DMS79 treated with DMSO at 0.1 percent for 48 hours (cell line): ENCODE results near the gene CEACAM19.
"Not testable (repeated sequence)": the region's sequence is repeated elsewhere in the genome, so short reads cannot be mapped to it uniquely, and the experiment has no call there.

Experiments
- DNase-seq: peaks from one replicate; lab custom pipeline; 2025; lab: John Stamatoyannopoulos, UW

CEACAM19 gene

DNA sequence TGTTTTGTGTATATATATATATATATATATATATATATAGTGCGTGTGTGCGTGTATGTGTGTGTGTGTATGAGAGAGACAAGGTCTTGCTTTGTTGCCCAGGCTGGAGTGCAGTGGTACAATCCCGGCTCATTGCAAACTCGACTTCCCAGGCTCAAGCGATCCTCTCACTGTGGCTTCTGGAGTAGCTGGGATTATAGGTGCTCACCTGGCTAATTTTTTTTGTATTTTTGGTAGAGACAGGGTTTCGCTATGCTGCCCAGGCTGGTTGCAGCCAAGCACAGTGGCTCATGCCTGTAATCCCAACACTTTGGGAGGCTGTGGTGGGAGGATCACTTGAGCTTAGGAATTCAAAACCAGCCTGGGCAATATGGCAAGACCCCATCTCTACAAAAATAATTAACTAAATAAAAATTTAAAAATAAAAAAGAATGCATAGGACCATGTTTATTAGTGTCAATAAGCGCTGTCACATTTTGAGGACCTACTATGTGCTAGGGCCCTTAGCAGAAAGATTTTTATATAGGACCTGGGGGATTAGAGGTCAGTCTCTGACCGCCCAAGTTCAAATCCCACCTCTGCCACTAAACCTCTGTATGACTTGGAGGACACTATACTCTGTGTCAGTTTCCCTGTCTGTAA lies 25.8 kb upstream of the CEACAM19 start:
- DNase-seq = no peak

DNA sequence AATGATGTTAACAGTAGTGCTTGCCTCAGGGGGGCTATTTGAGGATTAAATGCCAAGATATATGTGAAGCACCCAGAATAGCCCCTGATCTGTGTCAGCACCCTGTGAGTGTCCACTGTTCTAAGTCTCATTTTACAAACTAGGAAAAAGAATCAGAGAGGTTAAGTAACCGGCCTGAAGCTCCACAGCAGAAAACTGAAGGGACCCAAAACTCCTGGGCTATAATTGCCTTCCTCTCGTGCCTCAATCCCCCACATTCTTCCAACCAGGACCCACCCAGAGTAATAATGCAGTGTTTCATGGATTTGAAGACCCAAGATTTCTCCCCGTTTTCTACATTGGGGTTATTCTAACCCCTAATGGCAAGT lies 25.2 kb upstream of the CEACAM19 start:
- no peak for DNase-seq

DNA sequence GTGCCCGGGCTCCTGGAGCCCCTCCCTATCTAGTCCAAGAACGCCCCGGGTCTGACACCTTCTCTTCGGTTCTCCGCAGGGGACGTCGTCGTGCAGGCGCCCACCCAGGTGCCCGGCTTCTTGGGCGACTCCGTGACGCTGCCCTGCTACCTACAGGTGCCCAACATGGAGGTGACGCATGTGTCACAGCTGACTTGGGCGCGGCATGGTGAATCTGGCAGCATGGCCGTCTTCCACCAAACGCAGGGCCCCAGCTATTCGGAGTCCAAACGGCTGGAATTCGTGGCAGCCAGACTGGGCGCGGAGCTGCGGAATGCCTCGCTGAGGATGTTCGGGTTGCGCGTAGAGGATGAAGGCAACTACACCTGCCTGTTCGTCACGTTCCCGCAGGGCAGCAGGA lies 24.1 kb upstream of the CEACAM19 start:
- DNase-seq = no peak

DNA sequence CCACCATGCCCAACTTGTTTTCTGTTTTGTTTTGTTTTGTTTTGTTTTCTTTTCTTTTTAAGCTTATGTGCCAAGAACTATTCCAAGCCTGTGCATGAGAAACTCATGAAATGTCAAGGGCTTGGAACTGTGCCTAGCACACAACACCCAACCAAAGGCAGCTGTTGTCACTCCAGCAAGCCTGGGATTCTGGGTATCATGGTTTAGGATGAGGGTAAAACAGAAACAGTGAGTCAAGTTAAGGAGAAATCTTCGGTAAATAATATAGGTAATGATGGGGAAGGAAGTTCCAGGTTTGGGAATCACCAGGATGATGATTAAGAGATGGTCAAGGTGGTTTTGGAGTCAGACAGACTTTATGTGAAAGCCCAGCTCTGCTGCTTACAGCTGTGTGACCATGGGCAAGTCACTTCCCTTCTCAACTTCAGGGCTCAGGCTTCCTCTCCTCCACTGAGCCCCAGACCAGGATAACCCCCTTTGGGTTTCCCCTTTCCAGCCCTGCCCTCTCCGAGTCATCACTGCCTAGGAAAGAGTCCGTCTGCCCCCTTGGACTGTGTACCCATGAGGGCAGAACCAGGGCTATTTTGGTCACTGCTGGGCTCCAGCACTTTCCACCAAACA lies 22.5 kb upstream of the CEACAM19 start:
- DNase-seq = no peak

DNA sequence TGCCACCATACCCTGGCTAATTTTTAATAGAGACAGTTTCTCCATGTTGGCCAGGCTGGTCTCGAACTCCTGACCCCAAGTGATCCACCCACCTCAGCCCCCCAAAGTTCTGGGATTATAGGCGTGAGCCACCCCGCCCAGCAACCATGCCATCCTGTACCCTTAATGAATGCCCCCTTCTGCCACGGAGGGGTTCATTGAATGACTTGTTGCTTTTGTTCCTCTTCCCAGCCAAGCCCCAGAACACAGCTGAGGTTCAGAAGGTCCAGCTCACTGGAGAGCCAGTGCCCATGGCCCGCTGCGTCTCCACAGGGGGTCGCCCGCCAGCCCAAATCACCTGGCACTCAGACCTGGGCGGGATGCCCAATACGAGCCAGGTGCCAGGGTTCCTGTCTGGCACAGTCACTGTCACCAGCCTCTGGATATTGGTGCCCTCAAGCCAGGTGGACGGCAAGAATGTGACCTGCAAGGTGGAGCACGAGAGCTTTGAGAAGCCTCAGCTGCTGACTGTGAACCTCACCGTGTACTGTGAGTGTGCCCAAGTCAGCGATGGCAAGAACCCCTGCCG lies 21.6 kb upstream of the CEACAM19 start:
- DNase-seq = no peak

DNA sequence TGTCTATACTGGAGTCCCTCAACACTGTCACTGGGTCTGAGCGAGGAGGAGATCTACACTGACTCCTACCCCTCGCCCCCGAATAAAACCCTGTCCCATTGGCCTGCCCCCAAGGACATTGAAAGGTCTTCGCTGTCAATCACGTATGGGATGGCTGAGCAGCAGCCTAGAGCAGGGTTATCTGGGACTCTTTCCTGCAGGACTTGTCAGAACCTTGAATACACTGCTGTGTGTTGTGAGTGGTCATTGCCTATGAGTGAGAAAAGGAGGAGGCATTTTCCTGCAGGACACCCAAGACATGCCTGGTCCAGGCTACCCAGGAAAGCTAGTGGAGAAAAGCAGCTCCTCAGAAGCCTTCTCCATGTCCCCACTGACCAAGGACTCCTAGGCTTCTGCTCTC lies 17.9 kb upstream of the CEACAM19 start:
- DNase-seq = no peak

DNA sequence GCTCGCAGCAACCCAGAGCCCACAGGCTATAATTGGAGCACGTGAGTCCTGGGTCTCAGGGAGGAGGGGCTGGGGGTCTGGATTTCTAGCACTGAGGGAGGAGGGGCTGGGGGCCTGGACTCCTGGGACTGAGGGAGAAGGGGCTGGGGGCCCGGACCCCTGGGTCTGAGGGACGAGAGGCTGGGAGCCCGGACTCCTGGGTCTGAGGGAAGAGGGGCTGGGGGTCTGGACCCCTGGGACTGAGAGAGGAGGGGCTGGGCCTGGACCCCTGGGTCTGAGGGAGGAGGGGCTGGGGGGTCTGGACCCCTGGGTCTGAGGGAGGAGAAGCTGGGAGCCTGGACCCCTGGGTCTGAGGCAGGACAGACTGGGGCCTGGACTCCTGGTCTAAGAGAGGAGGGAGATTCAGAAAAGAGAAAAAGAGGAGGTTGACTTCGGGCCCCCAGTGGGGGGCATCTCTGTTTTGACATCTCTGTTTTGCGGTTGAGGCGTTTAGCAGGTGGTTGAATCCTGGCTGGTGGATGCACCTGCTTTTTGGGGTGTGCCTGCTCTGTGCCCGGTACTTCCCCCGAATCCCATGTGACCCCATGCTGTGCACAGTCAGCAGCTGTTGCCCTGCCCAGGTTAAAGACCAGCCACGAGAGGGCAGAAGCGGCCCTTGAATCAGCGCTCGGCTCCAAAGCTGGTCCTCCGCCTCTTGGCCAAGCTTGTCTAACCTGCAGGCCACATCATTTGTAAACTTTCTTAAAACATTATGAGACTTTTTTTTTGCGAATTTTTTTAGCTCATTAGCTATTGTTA lies 17.1 kb upstream of the CEACAM19 start:
- no peak for DNase-seq

DNA sequence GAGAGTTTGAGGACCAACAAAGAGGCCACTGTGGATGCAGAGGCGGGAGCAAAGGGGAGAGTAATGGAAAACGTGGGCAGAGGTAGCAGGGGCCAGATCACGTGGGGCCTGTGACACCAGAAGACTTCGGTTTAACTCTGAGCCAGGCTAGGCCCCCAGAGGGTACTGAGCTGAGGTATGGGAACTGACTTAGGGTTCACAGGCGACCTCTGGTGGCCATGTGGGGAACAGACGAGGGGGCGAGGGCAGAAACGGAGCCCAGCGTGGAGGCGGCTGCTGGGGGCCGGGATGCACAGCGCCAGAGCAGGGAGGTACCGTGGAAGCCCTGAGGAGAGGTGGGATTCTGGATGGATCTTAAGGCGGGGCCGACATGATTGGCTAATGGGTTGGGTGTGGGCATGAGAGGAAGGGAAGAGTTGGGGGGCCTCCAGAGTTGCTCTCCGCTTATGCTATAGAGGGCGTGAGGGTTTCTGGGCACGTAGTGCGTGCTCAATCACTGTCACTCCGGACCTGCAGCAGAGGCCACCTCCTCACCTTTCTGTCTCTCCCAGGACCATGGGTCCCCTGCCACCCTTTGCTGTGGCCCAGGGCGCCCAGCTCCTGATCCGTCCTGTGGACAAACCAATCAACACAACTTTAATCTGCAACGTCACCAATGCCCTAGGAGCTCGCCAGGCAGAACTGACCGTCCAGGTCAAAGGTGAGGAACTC lies 13.9 kb upstream of the CEACAM19 start:
- DNase-seq = no peak

DNA sequence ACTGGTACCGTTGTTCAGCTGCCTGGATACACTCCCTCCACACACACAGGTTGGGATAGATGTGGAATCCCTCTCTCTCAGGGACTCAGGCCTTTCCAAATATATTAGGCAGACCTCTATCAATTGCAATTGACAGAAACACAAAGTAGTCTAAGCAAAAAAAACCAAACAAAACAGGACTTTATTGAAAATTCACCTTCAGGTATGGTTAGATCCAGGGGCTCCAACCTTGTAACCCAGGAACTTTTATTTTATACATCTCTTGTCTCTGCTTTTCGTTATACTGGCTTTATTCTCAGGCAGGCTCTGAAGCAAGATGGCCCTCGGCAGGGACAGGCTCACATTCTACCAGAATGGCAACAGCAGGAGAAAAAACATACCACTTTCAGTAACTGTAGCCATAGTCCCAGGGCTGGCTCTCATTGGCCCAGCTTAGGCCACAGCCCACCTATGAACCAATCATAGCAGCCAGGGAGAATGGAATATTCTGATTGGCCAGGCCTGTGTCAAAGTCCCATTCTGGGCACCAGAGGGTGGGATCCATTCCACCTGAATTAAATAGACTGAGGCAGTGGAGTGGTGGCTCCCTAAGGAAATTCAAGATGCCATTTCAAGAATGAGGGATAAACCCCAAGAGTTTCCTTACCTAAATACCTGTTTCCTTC lies 13.1 kb upstream of the CEACAM19 start:
- no peak for DNase-seq

DNA sequence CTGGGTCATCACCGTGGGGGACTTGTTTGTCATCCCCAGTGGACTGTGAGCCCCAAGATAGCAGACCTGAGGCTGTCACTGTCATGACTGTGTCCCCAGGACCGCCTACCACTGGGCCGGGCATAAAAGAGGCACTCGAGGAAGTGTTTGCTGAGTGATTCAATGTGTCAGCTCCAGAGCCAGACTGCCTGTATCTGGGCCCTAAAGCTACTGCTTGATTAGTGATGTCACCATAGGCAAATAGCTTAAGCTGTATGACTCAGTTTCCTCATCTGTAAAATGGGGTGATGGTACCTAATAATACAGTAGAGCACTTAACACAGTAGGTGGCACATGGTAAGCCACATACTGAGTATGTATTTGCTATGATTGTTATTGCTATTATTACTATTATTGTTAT lies 11.2 kb upstream of the CEACAM19 start:
- no peak for DNase-seq

DNA sequence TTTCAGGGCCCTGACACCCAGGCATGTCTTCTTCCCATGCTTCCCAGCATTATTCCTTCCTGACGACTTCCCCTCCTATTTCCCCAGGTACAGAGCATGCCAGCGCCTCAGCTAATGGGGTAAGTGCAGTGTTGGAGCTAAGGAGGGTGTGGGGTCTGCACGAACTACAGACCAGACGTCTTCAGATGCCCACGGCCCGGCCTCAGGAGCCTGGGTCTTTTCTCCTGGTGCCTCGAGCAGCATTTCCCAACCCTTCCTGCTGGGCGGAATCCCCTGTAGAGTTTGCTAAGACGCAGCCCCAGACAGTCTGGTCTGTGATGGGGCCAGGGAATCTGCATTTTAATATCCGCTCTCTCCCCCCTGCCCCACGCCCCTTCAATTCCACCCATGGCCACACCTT lies 10.1 kb upstream of the CEACAM19 start:
- no peak for DNase-seq

DNA sequence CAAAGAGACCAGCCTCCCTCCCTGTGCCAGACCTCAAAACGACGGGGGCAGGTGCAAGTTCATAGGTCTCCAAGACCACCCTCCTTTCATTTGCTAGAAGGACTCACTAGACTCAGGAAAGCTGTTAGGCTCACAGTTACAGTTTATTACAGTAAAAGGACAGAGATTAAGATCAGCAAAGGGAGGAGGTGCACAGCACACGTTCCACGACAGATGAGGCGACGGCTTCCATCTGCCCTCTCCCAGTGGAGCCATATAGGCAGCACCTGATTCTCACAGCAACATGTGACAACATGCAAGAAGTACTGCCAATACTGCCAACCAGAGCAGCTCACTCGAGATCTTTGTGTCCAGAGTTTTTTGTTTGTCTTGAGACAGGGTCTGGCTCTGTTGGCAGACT lies 9.4 kb upstream of the CEACAM19 start:
- no peak for DNase-seq

DNA sequence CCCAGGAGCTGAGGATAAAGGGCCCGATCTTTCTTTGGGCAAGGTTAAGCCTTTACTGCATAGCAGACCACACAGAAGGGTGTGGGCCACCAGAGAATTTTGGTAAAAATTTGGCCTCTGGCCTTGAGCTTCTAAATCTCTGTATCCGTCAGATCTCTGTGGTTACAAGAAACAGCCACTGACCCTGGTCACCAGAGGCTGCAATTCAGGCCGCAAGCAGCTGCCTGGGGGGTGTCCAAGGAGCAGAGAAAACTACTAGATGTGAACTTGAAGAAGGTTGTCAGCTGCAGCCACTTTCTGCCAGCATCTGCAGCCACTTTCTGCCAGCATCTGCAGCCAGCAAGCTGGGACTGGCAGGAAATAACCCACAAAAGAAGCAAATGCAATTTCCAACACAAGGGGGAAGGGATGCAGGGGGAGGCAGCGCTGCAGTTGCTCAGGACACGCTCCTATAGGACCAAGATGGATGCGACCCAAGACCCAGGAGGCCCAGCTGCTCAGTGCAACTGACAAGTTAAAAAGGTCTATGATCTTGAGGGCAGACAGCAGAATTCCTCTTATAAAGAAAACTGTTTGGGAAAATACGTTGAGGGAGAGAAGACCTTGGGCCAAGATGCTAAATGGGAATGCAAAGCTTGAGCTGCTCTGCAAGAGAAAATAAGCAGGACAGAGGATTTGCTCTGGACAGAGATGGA lies 8.4 kb upstream of the CEACAM19 start:
- DNase-seq = no peak

DNA sequence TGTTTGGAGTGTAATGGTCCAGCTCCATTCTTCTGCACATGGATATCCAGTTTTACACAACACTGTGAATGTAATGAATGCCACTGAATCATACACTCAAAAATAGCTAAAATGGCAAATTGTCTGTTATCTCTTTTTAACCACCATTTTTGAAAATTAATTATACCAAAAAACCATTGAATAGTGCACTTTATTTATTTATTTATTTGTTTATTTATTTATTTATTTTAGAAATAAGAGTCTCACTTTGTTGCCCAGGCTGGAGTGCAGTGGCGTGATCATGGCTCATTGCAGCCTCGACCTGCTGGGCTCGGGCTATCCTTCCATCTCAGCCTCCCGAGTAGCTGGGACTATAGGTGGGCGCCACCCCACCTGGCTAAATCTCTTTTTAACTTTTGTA lies 7.3 kb upstream of the CEACAM19 start:
- no peak for DNase-seq

DNA sequence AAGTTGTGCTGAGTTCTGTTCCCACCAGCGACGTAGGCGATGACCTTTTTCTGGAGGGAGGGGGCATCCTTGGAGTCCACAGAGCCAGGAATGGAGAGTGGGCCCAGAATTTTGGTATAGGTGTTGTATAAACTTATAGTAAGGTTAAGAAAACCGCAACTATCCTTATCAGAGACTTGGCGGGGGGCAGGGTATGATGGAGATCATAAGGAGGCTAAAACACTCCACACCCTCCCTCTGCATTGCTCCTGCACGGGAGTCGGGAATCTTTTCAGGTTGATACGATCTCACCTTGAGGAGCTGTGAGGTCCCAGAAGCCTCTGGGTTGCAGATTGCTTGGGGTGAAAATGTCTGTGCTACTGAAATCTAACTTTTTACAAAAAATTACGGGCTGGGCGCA lies 6.3 kb upstream of the CEACAM19 start:
- DNase-seq = no peak

DNA sequence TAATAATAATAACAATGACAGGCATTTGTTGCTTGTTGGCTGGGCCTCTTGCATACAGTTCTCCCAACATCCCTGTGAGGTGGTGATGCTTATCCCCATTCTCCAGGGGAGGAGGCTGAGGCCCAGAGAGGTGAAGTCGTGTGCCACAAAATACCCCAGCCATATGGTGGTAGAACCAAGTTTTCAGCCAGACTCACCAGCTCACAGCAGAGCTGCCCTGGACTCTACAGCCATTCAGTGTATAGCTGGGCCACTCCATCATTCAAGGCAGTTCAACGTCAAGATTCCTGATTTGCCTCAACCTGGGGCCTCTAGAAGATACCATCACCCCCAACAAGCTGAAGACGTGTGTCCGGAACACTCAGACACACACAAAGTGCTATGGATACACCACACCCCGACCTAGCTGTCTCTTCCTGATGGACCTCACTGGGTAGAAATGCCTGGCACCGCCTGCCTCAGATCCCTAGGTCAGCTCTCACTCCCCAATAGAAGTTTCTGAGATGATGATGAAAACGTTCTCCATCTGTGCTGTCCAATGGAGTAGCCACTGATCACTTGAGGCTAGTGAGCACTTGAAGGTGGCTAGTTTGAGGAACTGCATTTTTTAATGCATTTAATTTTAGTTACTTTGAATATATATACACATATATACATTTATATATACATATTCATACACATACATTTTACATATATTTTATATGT lies 4.3 kb upstream of the CEACAM19 start:
- DNase-seq = no peak

DNA sequence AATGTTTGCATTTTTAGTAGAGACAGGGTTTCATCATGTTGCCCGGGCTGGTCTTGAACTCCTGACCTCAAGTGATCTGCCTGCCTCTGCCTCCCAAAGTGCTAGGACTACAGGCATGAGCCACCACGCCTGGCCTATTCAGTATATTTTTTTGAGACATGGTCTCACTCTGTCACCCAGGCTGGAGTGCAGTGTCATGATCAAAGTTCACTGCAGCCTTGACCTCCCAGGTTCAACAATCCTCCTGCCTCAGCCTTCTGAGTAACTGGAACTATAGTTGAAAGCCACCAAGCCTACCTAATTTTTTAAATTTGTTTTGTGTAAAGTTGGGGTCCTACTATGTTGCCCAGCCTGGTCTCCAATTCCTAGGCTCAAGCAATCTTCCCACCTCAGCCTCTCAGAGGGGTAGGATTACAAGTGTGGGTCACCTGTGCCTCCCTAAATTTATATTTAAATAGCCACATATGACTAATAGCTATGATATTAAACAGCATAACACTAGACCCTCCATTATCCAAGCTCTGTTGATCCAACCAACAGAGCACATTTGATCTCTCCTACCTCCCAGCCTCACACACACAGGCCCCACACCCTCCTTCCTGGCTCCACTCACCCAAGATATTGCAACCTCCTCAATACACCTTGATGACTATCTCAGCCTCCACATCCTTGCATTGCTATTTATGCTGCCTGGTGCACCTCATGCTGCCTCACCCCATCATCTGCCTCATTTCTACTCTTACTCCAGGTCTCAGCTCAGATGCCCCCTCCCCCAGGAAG lies 2.1 kb upstream of the CEACAM19 start:
- DNase-seq = no peak

DNA sequence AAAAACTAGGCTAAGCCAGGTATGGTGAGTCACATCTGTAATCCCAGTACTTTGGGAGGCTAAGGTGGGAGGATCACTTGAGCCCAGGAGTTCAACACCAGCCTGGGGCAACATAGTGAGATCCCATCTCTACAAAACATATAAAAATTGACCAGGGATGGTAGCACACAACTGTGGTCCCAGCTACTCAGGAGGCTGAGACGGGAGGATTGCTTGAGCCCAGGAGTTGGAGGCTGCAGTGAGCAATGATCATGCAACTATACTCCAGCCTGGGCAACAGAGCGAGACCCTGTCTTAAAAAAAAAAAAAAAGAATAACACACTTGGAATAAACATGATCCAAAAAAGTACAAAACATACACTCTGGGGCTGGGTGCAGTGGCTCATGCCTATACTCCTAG lies 1.3 kb upstream of the CEACAM19 start:
- DNase-seq = not testable (repeated sequence)

DNA sequence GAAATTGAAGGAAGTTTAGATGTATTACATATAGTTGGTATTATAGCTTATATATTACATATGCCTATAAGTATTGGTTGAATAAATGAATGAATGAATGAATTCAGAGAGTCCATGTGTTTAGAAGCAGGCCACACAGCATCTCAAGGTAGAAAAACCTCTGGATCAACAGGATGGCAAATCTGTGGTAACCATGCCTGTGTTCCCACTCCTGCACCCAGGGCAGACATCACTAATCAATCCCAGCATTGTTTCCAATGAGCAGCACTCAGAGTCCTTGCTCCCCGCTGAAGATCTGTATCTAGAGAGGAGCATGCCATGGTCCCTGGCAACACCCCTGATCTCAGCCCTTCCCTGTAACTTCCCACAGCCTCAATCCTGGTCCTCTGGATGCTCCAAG lies 944 bp downstream of the CEACAM19 start:
- no peak for DNase-seq

DNA sequence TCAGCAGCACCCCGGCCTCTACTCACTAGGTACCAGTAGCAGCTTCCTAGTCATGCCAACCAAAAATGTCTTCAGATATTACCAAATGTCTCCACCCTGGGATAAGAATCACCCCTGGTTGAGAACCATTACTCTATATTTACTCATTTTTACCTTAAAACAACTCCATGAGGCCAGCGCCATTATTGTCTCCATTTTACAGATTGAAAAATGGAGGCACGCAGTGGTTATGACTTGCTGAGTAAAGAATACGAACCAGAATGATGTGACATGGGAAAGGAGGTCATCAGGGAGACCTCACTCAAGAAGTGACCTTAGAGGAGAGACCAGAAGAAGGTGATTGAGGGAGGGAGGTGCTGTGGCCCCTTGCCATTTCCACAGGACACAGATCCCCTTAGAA lies 2.2 kb downstream of the CEACAM19 start:
- no peak for DNase-seq
